DMS153 treated with DMSO at 0.1 percent for 48 hours (cell line): ENCODE results near the gene GRID2.

Experiments used
- DNase-seq: peaks from one replicate; lab custom pipeline; 2025; ENCODE audit not compliant: unreplicated experiment; lab: John Stamatoyannopoulos, UW

GRID2 gene

GRCh38 chr4:92677805-92678204 lies 374.0 kb downstream of the GRID2 start:
- no peak for DNase-seq

DNA sequence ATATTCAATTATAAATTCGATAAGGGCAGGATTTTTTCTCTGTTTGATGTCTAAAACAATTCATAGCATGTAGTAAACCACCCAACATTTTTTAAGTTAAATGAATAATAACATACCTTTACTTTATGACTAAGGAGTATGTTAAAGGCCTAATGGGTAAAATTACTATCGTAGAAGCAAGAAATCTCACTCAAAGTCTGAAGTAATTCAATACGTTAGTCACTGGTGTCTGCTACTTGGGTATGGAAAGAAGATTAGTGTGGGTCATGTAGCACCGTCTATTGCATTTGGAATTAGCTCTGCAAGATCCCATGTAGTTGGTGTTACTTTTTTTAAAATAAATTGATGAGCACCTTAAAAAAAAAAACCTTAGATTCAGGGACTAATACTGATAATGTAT lies 374.5 kb downstream of the GRID2 start:
- no peak for DNase-seq

GRCh38 chr4:92679149-92679548 lies 375.4 kb downstream of the GRID2 start:
- no peak for DNase-seq

GRCh38 chr4:92714640-92715039 lies 410.9 kb downstream of the GRID2 start:
- no peak for DNase-seq

DNA sequence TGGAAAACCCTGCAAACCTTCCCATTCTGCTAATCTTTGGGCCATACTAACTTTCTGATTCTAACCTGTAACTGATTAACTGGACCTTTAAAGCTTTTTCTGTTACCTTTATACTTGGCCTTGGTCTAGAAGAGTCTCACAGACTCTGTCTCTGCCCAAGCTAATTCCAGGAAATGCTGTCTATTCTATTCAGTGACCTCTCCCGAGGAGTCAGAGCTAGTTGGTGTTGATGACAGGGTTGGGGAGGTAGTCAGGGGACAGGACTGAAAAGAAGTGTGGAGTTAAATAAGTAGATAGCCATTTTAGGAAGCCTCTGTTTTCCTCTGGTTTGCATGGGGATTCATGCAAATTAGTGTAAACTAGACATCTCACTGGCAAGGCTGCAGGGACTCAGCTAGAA lies 429.5 kb downstream of the GRID2 start:
- no peak for DNase-seq

DNA sequence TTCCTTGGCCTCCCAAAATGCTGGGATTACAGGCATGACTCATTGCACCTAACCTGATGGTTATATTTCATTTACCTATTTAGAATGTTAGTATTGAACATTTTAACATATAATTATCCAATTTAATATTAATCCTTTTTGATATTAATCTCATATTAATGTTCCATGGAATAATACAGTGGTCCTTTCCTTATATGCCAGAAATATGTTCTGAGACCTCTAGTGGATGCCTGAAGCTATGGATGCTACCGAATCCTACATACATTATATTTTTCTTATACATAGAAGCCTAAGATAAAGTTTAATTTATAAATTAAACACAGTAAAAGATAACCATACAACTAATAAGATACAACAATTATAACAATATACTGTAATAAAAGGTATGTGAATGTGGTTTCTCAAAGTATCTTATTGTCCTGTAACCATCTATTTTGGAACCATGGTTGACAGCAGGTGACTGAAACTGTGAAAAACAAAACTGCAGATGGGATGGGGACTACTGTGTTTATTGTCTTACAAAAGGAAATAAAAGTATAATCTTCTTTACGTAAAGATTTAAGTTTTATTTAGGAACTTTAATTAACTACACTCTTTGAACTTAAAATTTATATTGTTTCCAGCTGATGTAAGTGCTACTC lies 431.4 kb downstream of the GRID2 start:
- no peak for DNase-seq

GRCh38 chr4:92760433-92760832 lies 456.7 kb downstream of the GRID2 start:
- DNase-seq = no peak

DNA sequence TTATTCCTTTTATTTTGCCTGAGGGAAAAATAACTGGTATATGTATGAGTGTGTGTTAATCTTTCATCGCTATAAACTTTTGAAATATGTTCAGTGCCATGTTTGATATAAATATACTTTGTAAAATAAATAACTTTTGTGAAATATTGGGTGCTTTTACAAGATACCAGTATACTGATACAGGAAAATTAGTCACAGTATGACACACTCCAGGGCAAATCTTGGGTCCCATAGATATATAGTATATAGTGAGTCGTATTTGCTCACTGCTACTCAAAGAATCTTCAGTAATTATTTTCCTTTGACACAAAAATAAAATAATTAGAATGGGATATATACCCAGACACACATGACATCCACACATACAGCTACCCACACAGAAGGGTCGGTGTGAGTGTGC lies 472.3 kb downstream of the GRID2 start:
- DNase-seq = no peak

GRCh38 chr4:92789741-92790140 lies 486.0 kb downstream of the GRID2 start:
- DNase-seq = no peak

DNA sequence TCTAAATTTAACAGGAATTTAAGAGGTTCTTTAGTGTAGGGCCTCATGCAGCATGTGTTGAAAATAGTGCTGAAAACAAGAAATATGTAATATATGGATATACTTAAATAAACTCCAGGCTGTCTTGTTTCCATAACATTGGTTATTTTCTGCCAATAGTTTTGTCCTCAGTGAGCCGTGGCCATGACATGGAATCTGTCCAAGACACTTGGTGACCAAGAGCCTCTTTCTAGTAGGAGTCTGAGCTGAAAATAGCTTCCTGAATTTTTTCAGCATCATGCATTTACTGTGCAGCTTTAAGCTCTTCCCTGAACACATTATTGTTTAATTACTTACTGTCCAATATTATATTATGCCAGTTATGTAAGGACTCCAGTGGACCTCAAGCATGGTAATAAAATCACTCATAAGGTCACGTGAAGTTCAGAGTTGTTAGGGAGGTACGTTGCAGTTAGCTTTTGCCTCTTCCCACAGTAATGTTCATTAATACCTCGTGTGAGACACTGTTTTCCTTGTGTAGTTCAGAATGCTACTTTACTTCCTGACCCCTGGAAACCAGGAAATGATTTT lies 488.2 kb downstream of the GRID2 start:
- DNase-seq = no peak

- DNase-seq = no peak
Observed at GRCh38 chr4:92809381-92809780, 505.6 kb downstream of the GRID2 start.

DNA sequence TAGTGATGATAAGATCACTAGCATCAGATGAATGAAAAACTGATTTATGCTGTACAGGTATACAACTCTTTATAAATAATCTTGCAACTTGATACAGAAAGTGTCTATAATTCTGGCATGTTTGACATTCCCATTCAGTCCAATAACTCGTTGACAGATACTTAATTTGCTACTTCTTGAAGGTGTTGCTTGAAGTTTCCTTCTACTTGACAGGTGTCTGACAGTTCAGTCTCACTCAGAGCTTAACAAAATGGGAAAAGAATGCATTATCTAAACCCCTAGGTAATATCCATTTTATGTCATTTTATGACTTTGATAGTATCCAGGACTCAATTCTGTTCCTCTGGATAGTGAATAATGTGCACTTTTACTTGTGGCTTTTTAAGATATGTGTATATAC lies 508.9 kb downstream of the GRID2 start:
- DNase-seq = no peak

- DNase-seq = no peak
Observed at GRCh38 chr4:92814677-92815076, 510.9 kb downstream of the GRID2 start.

DNA sequence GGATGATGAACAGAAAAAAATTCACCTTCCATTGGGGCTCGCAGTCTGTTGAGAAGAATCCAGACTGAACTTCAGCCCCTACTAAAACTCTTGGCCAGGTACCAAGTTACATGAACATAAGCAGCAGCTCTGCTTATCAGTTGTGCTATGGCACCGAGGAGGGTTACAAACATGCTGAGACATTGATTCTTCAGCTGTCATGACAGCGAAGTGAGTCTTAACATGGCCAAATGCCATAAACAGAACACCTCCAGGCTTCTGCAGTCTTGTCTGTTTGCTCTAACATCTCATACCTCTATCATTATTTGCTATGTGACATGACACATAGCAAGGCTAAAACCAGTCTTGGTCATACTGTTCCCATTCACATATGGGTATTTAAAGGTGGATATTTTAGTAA lies 521.5 kb downstream of the GRID2 start:
- DNase-seq = no peak

DNA sequence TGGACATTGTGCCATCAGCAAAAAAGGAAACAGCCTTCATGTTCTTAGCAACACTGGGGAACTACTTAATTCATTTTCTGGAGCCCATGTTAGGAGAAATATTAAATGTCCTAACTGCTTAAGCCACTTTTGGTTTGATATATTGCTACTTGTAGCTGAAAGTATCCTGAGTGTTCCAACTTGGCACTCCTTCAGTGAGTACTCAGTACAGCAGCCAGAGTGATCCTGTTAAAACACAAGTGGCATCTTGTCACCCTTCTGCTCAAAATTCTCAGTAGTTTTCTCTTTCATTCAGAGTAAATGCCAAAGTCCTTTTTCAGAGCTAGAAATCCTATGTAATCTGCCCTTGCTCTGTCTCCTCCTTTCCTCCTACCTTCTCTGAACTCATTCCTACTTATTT lies 522.0 kb downstream of the GRID2 start:
- no peak for DNase-seq

GRCh38 chr4:92830771-92831170 lies 527.0 kb downstream of the GRID2 start:
- DNase-seq = no peak

DNA sequence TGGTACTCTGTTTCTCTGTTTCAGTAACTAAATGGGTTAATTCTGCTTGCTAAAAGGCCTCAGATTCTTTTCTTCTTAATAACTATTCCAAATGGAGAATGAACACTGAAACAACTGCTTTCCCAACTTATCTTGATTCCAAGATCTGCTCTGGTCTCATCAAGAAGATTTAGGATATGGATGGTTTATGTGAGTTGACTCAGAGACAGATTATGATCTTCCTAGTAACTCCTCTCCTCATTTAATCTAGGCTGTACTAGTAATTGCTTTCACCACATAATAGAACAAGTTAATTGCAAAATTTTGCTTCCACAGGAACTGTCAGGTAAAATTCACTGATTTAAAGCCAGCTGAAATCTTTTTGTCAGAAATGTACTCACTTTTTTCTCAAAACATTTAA lies 537.1 kb downstream of the GRID2 start:
- DNase-seq = no peak

DNA sequence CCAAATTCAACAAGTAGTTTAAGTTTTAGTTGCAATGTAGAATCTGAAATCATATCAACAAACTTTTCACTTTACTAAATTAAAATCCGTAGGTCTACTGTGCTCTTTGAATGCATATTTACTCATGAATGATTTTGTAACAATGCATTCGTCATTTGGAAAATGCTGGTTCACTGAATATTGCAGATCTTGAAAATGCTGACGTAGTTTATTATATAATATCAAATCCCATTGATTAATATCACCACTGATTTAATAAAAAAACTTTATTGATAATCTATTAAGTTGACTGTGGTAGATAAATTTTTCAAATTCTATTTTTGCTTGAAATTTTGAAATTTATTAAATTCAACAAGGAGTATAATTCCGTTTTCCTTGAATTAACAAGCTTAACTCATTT lies 540.0 kb downstream of the GRID2 start:
- DNase-seq = no peak

- DNase-seq = no peak
Observed at GRCh38 chr4:92847026-92847425, 543.3 kb downstream of the GRID2 start.

GRCh38 chr4:92862509-92862908 lies 558.7 kb downstream of the GRID2 start:
- DNase-seq = no peak

GRCh38 chr4:92864096-92864495 lies 560.3 kb downstream of the GRID2 start:
- no peak for DNase-seq

- DNase-seq = no peak
Observed at GRCh38 chr4:92872604-92873003, 568.8 kb downstream of the GRID2 start.

GRCh38 chr4:92885632-92886031 lies 581.9 kb downstream of the GRID2 start:
- no peak for DNase-seq
